K562 (cell line): ENCODE data around the gene DGKZ. TPM values are rescaled to one million over a fixed set of nuclear protein-coding genes. Genes with fewer than 3 reads are reported as not detected.

Source experiments
- CBFA2T3 ChIP-seq: fragments of 450-650 bp; IDR thresholded peaks from 2 replicates; pipeline ENCODE4 v1.6.1; 2017
- CBX8 ChIP-seq: fragments of 200-600 bp; sonication (generic); IDR thresholded peaks from 2 replicates; pipeline ENCODE4 v1.6.1; 2012; ENCODE audit warnings: borderline replicate concordance, mixed run types, low read depth, mild to moderate bottlenecking, moderate library complexity, mixed read lengths, low read length, control low read depth, inconsistent platforms; ENCODE audit not compliant: poor library complexity, severe bottlenecking; ENCODE audit errors: extremely low read depth
- CTCF ChIP-seq, 3 experiments: IDR thresholded peaks in 2 of 3; conservative IDR thresholded peaks in 1 of 3; 2 replicates each; pipeline ENCODE4 v1.5.1; 2011 to 2012; ENCODE audit warnings: low read length in 3 of 3, mild to moderate bottlenecking in 3 of 3, control low read depth in 2 of 3, improper control_type of control experiment in 1 of 3, inconsistent platforms in 1 of 3, low read depth in 1 of 3, mixed read lengths in 1 of 3, moderate library complexity in 1 of 3; ENCODE audit not compliant: insufficient read depth in 2 of 3
- CTCFL ChIP-seq: IDR thresholded peaks from 2 replicates; pipeline ENCODE4 v1.6.1; 2011; ENCODE audit warnings: borderline replicate concordance, low read depth, mild to moderate bottlenecking, moderate library complexity, low read length; ENCODE audit not compliant: insufficient read depth, poor library complexity, severe bottlenecking
- DDX20 ChIP-seq: fragments of 450-650 bp; IDR thresholded peaks from 2 replicates; pipeline ENCODE4 v1.6.1; 2016; ENCODE audit warnings: missing genetic modification characterization, low read depth, mild to moderate bottlenecking, missing compliant biosample characterization, moderate library complexity
- EGR1 ChIP-seq: fragments of 450-650 bp; conservative IDR thresholded peaks from 2 replicates; pipeline ENCODE4 v1.6.1; 2017; ENCODE audit warnings: mild to moderate bottlenecking
- HDGF ChIP-seq: fragments of 450-650 bp; IDR thresholded peaks from 2 replicates; pipeline ENCODE4 v1.6.1; 2016
- HMGXB4 ChIP-seq: sonication (generic); formaldehyde crosslinking; IDR thresholded peaks from 2 replicates; pipeline ENCODE4 v1.8.1; 2023; ENCODE audit warnings: mild to moderate bottlenecking, missing genetic modification reagents
- MCM5 ChIP-seq: fragments of 450-650 bp; IDR thresholded peaks from 2 replicates; pipeline ENCODE4 v1.6.1; 2016; ENCODE audit warnings: low read depth
- MED1 ChIP-seq: sonication (generic); formaldehyde crosslinking; IDR thresholded peaks from 2 replicates; pipeline ENCODE4 v1.8.1; 2023; ENCODE audit warnings: missing genetic modification reagents, borderline replicate concordance
- NONO ChIP-seq, 2 experiments: fragments of 200-400 bp in 1 of 2; fragments of 450-650 bp in 1 of 2; formaldehyde crosslinking in 1 of 2; IDR thresholded peaks; 2 replicates each; pipeline ENCODE4 v1.6.1; 2017; ENCODE audit warnings: low read depth in 2 of 2, mild to moderate bottlenecking in 2 of 2, moderate library complexity in 2 of 2, low read length in 1 of 2
- POLR2G ChIP-seq: fragments of 200-400 bp; formaldehyde crosslinking; IDR thresholded peaks from 2 replicates; pipeline ENCODE4 v1.6.1; 2017; ENCODE audit warnings: low read depth, mild to moderate bottlenecking, antibody characterized with exemption, low read length, moderate library complexity
- SMC3 ChIP-seq: conservative IDR thresholded peaks from 2 replicates; pipeline ENCODE4 v1.6.1; 2011; ENCODE audit warnings: low read depth, low read length, improper control_type of control experiment; ENCODE audit not compliant: insufficient read depth
- TAL1 ChIP-seq: fragments of 450-650 bp; IDR thresholded peaks from 2 replicates; pipeline ENCODE4 v1.6.1; 2016; ENCODE audit warnings: mild to moderate bottlenecking
- TEAD2 ChIP-seq: fragments of 450-650 bp; IDR thresholded peaks from 2 replicates; pipeline ENCODE4 v1.6.1; 2016; ENCODE audit warnings: missing genetic modification characterization, control low read depth, missing compliant biosample characterization
- ZBTB7A ChIP-seq: IDR thresholded peaks from 2 replicates; pipeline ENCODE4 v1.6.1; 2011; ENCODE audit warnings: low read depth, mild to moderate bottlenecking, low read length, moderate library complexity, borderline replicate concordance; ENCODE audit not compliant: control insufficient read depth
- ZNF592 ChIP-seq: fragments of 450-650 bp; IDR thresholded peaks from 2 replicates; pipeline ENCODE4 v1.6.1; 2017; ENCODE audit warnings: antibody characterized with exemption, mild to moderate bottlenecking
- polyA plus RNA-seq, 8 experiments: library from polyadenylated mRNA; depleted of rRNA in 4 of 8; stranded (reverse) in 5 of 8; unstranded in 3 of 8; fragments of >200 nt; fragmentation: Nextera tagmentation in 2 of 8; fragmentation: Illumina TruSeq in 1 of 8; extraction: Ambion mirVana in 2 of 8; extraction: Trizol in 1 of 8; gene quantifications; 2 replicates each; pipeline versions ENCODE4 v1.2.1 to v1.2.3, GENCODE V29; 2011 to 2014; ENCODE audit warnings: inconsistent platforms in 1 of 8, missing spikeins in 1 of 8
- total RNA-seq, 7 experiments: library from RNA; depleted of rRNA in 6 of 7; stranded (reverse); fragments of >200 nt in 6 of 7; fragmentation: Illumina TruSeq in 2 of 7; extraction: Trizol in 2 of 7; gene quantifications; 2 replicates each; pipeline versions ENCODE4 v1.2.1 to v1.2.3, GENCODE V29; 2011 to 2021; ENCODE audit warnings: low replicate concordance in 1 of 7

The DGKZ gene
- total and polyA plus RNA-seq, 9 of the 15 experiments (the other 6 are each of a cell fraction or from before 2014, with no cell fraction given): 0.51 to 100 (median 44.2) TPM

- TF ChIP-seq HMGXB4 (no peak), POLR2G (peak; percentile 52), ZNF592 (peak; percentile 15; the same call in 1 of the 2 replicates), ZBTB7A (0 out of 2 replicates have a peak, but pooled peaks have one; percentile 75), CBFA2T3 (no peak), CTCFL (peak; percentile 78), EGR1 (peak; percentile 44), MCM5 (no peak), TAL1 (no peak), CBX8 (no peak), SMC3 (peak; percentile 49), NONO (IDR thresholded peaks at IDR 0.05; ENCODE audit: low read depth in 2 of 2, low read length in 1 of 2) (0 out of 4 replicates have a peak, but pooled peaks of 1 of the 2 experiments have one; percentile 15), HDGF (no peak), TEAD2 (no peak), MED1 (CRISPR knock-in tag) (no peak), CTCF (IDR thresholded peaks at IDR 0.05 in 2 of 3, conservative IDR thresholded peaks at IDR 0.05 in 1 of 3; ENCODE audit: insufficient read depth in 2 of 3, low read depth in 1 of 3, low read length in 3 of 3) (peak; percentile 81 to 89 (median 84)), DDX20 (tag) (no peak)
Measured at GRCh38 chr11:46367244-46367915, 20.1 kb downstream of the DGKZ start (continued).
